Fibroblast of lung (primary cell): ENCODE measurements around the gene SEMA4D. TPM values are rescaled to one million over a fixed set of nuclear protein-coding genes. Genes with fewer than 3 reads are reported as not detected.

Source experiments
- DNase-seq, 2 donors: peaks; one replicate each; pipeline versions ENCODE4 v3.0.0 to v3.0.0-alpha.2; 2010; ENCODE audit warnings: low read depth in 2 of 2
- H2AFZ ChIP-seq: 2 replicates; pipeline ENCODE4 v1.5.1; 2012; ENCODE audit warnings: low read length, control low read depth, inconsistent platforms
- H3K27ac ChIP-seq: 2 replicates; pipeline ENCODE4 v1.5.1; 2011; ENCODE audit warnings: low read length, control low read depth; ENCODE audit not compliant: insufficient read depth
- H3K27me3 ChIP-seq: 2 replicates; pipeline ENCODE4 v1.5.1; 2011; ENCODE audit warnings: mild to moderate bottlenecking, low read length; ENCODE audit not compliant: control insufficient read depth, insufficient read depth
- H3K36me3 ChIP-seq: 2 replicates; pipeline ENCODE4 v1.5.1; 2011; ENCODE audit warnings: low read length; ENCODE audit not compliant: control insufficient read depth, insufficient read depth
- H3K4me1 ChIP-seq: 2 replicates; pipeline ENCODE4 v1.5.1; 2011; ENCODE audit warnings: low read length; ENCODE audit not compliant: control insufficient read depth, insufficient read depth; ENCODE audit errors: extremely low read depth
- H3K4me2 ChIP-seq: 2 replicates; pipeline ENCODE4 v1.5.1; 2011; ENCODE audit warnings: low read length, control low read depth; ENCODE audit not compliant: insufficient read depth; ENCODE audit errors: extremely low read depth
- H3K4me3 ChIP-seq, 4 experiments: fragments of 200-600 bp in 1 of 4; sonication (generic) in 1 of 4; replicated peaks in 1 of 4; 2 replicates each; pipeline ENCODE4 v1.5.1; 2011 to 2016; ENCODE audit warnings: low read length in 4 of 4, low read depth in 3 of 4, mild to moderate bottlenecking in 3 of 4, control low read depth in 2 of 4, inconsistent platforms in 1 of 4, mixed read lengths in 1 of 4; ENCODE audit not compliant: insufficient read depth in 1 of 4; ENCODE audit errors: control extremely low read depth in 1 of 4
- H3K79me2 ChIP-seq: 2 replicates; pipeline ENCODE4 v1.5.1; 2012; ENCODE audit warnings: mild to moderate bottlenecking, low read length, inconsistent platforms; ENCODE audit not compliant: control insufficient read depth, insufficient read depth
- H3K9ac ChIP-seq: 2 replicates; pipeline ENCODE4 v1.5.1; 2011; ENCODE audit warnings: mild to moderate bottlenecking, low read length, control low read depth; ENCODE audit not compliant: insufficient read depth
- H3K9me3 ChIP-seq: 2 replicates; pipeline ENCODE4 v1.5.1; 2012; ENCODE audit warnings: low read depth, low read length; ENCODE audit not compliant: control insufficient read depth, insufficient read depth
- H4K20me1 ChIP-seq: 2 replicates; pipeline ENCODE4 v1.5.1; 2011; ENCODE audit warnings: low read length; ENCODE audit not compliant: control insufficient read depth, insufficient read depth; ENCODE audit errors: extremely low read depth
- EZH2 ChIP-seq: IDR thresholded peaks from 2 replicates; pipeline ENCODE4 v1.5.1; 2012; ENCODE audit warnings: low read length, control low read depth, mild to moderate bottlenecking; ENCODE audit errors: missing control alignments
- polyA plus RNA-seq, 2 donors: library from polyadenylated mRNA; depleted of rRNA in 1 of 2; stranded (reverse) in 1 of 2; unstranded in 1 of 2; fragments of >200 nt; gene quantifications; 2 replicates each; pipeline ENCODE4 v1.2.1, GENCODE V29; 2011 to 2012; ENCODE audit warnings: missing spikeins in 1 of 2
- total RNA-seq: library from RNA; depleted of rRNA; stranded (reverse); fragments of >200 nt; gene quantifications from 2 replicates; pipeline ENCODE4 v1.2.1, GENCODE V29; 2014
- TF ChIP-seq, protein P1 (sequence below), 2 donors: IDR thresholded peaks in 1 of 2; conservative IDR thresholded peaks in 1 of 2; 1 replicate in 1 of 2; 2 replicates in 1 of 2; pipeline ENCODE4 v1.5.1; 2011 to 2012; ENCODE audit warnings: low read length in 2 of 2, control low read depth in 1 of 2, inconsistent platforms in 1 of 2, low read depth in 1 of 2, mild to moderate bottlenecking in 1 of 2

Gene SEMA4D
- total and polyA plus RNA-seq, 2 donors (not counting 1 experiment from before 2014, with no cell fraction given), result 0.67 to 2.6 TPM

DNA sequence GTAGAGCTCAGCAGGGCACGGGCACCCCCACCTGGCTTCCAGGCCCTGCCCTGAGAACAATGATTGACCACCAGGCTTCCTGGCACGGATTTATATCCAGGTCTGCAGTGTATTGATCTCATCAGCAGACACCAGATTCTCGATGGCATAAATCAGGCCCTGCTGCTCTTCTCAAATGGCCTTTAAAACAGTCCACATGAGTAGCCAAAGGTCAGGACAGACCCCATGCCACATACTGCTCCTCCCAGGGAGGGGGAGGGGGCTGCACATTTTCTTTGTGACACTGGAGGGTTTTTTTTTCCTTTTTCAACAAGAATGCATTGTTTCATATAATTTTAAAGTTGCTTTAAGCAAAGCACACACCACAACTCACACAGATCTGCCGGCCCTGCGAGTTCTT is 85.4 kb downstream of the SEMA4D start:
- Histone ChIP-seq H3K36me3 (no peaks in the 10 kb centered on the region), H3K27me3 (no peaks in the 10 kb centered on the region), H3K4me3 (no peak overlapping the region), H3K9ac (no peak overlapping the region), H3K27ac (no peak overlapping the region), H3K9me3 (no peaks in the 10 kb centered on the region), H3K79me2 (no peaks in the 10 kb centered on the region), H2AFZ (no peak overlapping the region), H3K4me2 (no peak overlapping the region), H3K4me1 (no peaks in the 10 kb centered on the region), H4K20me1 (no peaks in the 10 kb centered on the region)
- TF ChIP-seq EZH2, result no peak
- TF ChIP-seq, protein P1, sequence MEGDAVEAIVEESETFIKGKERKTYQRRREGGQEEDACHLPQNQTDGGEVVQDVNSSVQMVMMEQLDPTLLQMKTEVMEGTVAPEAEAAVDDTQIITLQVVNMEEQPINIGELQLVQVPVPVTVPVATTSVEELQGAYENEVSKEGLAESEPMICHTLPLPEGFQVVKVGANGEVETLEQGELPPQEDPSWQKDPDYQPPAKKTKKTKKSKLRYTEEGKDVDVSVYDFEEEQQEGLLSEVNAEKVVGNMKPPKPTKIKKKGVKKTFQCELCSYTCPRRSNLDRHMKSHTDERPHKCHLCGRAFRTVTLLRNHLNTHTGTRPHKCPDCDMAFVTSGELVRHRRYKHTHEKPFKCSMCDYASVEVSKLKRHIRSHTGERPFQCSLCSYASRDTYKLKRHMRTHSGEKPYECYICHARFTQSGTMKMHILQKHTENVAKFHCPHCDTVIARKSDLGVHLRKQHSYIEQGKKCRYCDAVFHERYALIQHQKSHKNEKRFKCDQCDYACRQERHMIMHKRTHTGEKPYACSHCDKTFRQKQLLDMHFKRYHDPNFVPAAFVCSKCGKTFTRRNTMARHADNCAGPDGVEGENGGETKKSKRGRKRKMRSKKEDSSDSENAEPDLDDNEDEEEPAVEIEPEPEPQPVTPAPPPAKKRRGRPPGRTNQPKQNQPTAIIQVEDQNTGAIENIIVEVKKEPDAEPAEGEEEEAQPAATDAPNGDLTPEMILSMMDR (conservative IDR thresholded peaks at IDR 0.05 in 1 of 2, IDR thresholded peaks at IDR 0.05 in 1 of 2; ENCODE audit: low read depth in 1 of 2, low read length in 2 of 2), result no peak
- no peak for DNase-seq

DNA sequence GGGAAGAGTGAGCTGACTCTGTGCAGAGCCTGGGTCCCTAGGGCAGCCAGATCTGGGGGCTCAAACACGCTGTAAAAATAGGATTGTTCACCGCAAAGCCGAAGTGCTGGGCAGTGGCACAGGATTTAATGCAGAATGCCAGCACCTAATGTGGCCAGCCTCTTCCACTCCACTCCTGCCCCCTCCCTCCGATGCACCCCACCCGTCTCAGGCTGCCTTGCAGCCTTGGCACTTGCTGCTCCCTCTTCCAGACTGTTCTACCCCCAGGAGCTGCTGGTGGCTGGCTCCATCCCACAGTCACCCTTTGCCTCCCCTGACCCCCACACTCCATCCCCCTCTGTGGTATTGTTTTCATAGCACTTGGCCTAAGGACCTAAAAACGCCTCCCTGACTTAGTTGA is 86.2 kb downstream of the SEMA4D start:
- no peaks in the 10 kb centered on the region for H3K9me3 ChIP-seq
- H3K9ac ChIP-seq, result no peak overlapping the region
- no peak overlapping the region for H3K27ac ChIP-seq
- H3K4me3 ChIP-seq, result no peak overlapping the region
- no peak overlapping the region for H3K4me2 ChIP-seq
- TF ChIP-seq, protein P1 (conservative IDR thresholded peaks at IDR 0.05 in 1 of 2, IDR thresholded peaks at IDR 0.05 in 1 of 2; ENCODE audit: low read depth in 1 of 2, low read length in 2 of 2), result no peak
- no peak for TF ChIP-seq EZH2
- H2AFZ ChIP-seq, result no peak overlapping the region
- H3K36me3 ChIP-seq, result no peaks in the 10 kb centered on the region
- DNase-seq, result no peak
- no peaks in the 10 kb centered on the region for H3K27me3 ChIP-seq
- H3K4me1 ChIP-seq, result no peaks in the 10 kb centered on the region
- no peaks in the 10 kb centered on the region for H4K20me1 ChIP-seq
- no peaks in the 10 kb centered on the region for H3K79me2 ChIP-seq

DNA sequence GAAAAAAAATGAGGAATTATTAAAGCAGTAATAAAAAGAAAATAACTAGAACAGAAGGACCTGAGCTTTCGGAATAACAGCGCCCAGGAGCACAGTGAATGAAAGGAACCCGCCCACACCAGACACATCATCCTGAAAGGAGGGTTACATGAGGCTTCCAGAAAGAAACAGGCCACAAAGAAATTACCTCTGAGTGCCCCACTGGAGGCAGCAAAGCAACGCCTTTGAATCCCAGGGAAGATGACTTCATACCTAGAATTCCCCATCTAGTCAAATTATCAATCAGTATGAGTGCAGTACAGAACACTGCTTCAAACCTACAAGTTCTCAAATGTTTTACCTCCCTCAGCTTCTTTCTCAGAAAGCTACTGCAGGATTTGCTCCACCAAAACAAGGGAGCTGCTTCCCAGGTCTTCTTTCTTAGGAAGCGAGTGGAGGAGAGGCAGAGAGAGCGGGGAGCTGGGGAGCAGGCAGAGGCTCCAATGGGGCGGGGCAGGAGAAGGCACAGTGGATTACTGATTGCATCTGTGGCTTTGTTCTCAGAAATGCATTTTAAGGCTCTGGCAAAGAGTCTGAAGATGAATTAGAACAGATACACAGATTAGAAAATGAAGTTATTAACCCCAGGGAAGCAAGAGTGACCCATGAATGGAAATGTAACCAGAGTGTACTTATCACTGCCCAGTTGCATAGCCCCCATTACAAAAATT is 87.1 kb downstream of the SEMA4D start:
- Histone ChIP-seq H3K9me3 (no peaks in the 10 kb centered on the region), H3K4me2 (no peak overlapping the region), H3K4me3 (no peak overlapping the region), H3K9ac (no peak overlapping the region), H3K27me3 (no peaks in the 10 kb centered on the region), H4K20me1 (no peaks in the 10 kb centered on the region), H3K36me3 (no peaks in the 10 kb centered on the region), H2AFZ (no peak overlapping the region), H3K27ac (no peak overlapping the region), H3K79me2 (no peaks in the 10 kb centered on the region), H3K4me1 (no peaks in the 10 kb centered on the region)
- TF ChIP-seq EZH2, result no peak
- TF ChIP-seq, protein P1 (conservative IDR thresholded peaks at IDR 0.05 in 1 of 2, IDR thresholded peaks at IDR 0.05 in 1 of 2; ENCODE audit: low read depth in 1 of 2, low read length in 2 of 2), result no peak
- DNase-seq, result no peak
